ENCODE data around the gene RALGPS1.

DNA sequence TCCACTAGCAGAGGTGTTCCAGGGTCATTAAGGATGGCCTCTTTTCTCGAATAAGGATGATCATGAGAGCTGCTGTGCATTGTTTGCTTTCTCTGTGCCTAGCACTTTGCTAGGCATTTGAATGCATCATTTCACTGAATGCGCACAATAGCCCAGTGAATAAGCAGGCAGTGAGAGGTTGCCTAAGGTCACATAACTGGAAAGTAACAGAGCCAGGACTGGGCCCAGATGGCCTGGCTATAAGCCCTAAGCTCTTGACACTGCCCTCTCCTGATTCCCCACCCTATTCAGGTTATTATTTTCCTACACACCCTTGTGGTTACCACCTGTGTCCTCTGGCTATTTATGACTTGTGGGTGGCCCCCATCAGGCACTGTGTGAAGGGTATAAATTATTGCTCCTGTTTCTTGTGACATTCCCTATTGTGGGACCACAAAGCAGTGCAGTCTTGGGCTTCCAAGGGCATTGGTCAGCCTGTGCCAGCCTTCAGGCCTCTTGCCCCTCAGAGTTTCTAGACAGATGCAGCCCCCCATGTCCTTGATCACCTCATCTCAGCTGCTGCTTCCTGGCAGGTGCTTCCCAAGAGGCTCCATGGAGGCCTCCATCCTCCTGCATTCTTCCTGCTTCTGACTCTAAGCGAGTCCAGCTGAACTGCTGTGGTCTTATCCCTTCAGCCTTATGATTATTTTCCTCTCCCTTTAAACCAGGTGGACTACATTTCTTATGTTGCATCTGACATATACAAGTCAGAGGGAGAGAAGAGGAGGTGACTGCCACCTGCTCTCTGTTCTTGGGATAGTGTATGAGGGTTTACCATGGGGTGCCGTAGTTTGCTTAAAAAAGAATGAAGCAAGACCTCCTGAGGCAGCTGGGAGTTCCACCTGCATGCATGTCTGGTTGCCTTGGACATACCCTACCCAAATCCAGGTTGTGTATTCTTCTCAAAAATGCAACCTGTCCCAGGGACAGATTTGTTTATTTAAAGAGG lies 160.3 kb downstream of the RALGPS1 start:
- TF ChIP-seq, protein P1, sequence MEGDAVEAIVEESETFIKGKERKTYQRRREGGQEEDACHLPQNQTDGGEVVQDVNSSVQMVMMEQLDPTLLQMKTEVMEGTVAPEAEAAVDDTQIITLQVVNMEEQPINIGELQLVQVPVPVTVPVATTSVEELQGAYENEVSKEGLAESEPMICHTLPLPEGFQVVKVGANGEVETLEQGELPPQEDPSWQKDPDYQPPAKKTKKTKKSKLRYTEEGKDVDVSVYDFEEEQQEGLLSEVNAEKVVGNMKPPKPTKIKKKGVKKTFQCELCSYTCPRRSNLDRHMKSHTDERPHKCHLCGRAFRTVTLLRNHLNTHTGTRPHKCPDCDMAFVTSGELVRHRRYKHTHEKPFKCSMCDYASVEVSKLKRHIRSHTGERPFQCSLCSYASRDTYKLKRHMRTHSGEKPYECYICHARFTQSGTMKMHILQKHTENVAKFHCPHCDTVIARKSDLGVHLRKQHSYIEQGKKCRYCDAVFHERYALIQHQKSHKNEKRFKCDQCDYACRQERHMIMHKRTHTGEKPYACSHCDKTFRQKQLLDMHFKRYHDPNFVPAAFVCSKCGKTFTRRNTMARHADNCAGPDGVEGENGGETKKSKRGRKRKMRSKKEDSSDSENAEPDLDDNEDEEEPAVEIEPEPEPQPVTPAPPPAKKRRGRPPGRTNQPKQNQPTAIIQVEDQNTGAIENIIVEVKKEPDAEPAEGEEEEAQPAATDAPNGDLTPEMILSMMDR (IDR thresholded peaks at IDR 0.05): no peak
- no peak for TF ChIP-seq POLR2A (IDR thresholded peaks at IDR 0.05)
